Measurements from ENCODE around the gene ADGRF3.

- TF ChIP-seq CTCF (IDR thresholded peaks at IDR 0.05; ENCODE audit: control extremely low read depth in 1 of 3, insufficient read depth in 1 of 3, low read depth in 1 of 3, low read length in 3 of 3) (no peak), POLR2A (IDR thresholded peaks at IDR 0.05; ENCODE audit: control extremely low read depth in 1 of 2, low read depth in 2 of 2, low read length in 2 of 2) (no peak), TBP (IDR thresholded peaks at IDR 0.05; ENCODE audit: low read depth, low read length) (no peak), CBX5 (IDR thresholded peaks at IDR 0.05; ENCODE audit: low read depth, low read length) (no peak), EP300 (IDR thresholded peaks at IDR 0.05; ENCODE audit: borderline replicate concordance in 1 of 2, low read depth in 2 of 2, low read length in 2 of 2) (no peak), PHF8 (conservative IDR thresholded peaks at IDR 0.05; ENCODE audit: low read depth, low read length) (no peak), JUN (IDR thresholded peaks at IDR 0.05; ENCODE audit: low read depth, low read length) (no peak), CREB1 (IDR thresholded peaks at IDR 0.05) (no peak), CEBPB (IDR thresholded peaks at IDR 0.05; ENCODE audit: low read depth, low read length) (no peak), KDM5A (IDR thresholded peaks at IDR 0.05; ENCODE audit: low read length) (no peak)
Measured at GRCh38 chr2:26302846-26303245, 43.7 kb downstream of the ADGRF3 start.
